SW 1271 (cell line): Measurements from ENCODE around the gene MAP3K7.
"Not testable (repeated sequence)": the region's sequence is repeated elsewhere in the genome, so short reads cannot be mapped to it uniquely, and the experiment has no call there.

Experiments used
- DNase-seq, 2 experiments: peaks; one replicate each; lab custom pipeline; 2025; lab: John Stamatoyannopoulos, UW

Gene MAP3K7

GRCh38 chr6:90578894-90579549, 7.8 kb downstream of the MAP3K7 start:
- no peak for DNase-seq

DNA sequence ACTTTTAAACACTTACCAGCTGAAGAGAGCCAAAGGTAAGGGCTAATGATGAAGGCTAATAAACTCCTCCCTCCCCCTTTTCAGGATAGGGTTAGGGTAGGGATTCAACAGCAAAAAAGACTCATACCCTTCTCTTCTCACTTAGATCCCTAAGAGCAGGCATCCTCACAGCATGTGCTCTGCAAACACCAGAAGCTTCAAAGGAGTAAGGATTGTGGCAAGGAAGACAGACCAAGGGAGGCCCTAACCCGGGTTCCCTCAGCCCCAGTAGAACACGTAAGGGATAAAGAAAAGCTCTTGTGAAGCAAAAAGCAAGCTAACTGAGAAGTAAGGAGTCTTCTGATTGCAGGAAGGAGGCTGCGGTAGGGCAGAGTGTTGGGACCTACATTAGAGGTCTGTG, 11.6 kb downstream of the MAP3K7 start:
- no peak for DNase-seq

DNA sequence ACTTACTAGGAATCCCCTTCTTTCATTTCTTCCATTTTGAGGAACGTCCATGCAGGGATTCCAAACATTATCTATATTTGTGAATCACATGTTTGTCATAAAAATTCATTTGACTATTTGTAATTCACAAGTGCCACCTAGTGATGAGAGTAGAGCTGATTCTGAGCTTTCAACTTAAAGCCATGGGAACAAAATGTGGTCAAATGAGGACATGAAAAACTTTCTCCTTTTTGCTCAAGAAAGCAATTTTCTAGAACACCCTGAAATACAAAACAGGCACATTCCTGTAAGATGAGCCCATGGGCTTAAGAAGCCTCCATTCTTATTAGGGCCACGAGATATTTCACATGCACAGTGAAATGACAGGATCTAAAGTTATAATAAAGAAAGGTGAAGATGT, 12.3 kb downstream of the MAP3K7 start:
- DNase-seq = no peak

DNA sequence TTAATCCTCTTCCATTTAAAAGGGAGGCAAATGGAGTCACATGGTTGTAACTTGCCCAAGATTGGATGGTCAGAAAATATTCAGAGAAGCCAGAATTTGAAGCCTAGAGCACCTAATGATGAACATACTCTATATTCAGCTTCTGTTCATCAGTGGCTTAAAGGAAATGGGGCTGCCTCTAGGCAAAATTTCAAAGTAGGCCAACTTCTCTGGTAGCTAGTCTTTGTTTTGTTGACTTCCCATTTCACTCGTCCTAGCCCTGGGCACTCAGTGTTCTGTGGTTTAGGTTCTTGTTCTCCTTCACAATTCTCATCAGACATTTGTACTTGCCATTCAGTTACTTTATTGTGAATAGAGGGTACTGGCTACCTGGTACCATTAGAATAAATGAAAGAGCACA, 13.2 kb downstream of the MAP3K7 start:
- DNase-seq = no peak

DNA sequence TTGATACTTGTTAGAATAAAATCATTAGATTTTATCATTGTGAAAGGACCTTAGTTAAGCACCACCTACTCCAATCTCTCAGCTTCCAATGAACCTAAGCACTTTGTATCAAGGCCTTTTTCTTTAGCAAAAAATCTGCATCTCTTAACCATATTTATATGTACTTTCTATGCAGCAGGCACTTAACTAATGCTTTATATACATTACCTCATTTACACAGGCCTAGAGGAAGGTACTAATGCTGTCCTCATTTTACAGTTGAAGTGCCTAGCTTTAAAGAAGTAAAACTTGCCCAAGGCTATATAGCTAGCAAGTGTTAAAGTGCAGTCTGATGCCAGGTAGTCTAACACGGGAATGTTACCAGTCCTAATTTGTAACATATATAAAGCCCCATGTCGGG, 14.0 kb downstream of the MAP3K7 start:
- no peak for DNase-seq

- DNase-seq = no peak
These were observed 17.6 kb downstream of the MAP3K7 start for GRCh38 chr6:90569223-90569622.

DNA sequence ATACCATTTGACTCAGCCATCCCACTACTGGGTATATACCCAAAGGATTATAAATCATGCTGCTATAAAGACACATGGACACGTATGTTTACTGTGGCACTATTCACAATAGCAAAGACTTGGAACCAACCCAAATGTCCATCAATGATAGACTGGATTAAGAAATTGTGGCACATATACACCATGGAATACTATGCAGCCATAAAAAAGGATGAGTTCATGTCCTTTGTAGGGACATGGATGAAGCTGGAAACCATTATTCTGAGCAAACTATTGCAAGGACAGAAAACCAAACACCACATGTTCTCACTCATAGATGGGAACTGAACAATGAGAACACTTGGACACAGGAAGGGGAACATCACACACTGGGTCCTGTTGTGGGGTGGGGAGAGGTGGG, 19.2 kb downstream of the MAP3K7 start:
- DNase-seq = not testable (repeated sequence)

DNA sequence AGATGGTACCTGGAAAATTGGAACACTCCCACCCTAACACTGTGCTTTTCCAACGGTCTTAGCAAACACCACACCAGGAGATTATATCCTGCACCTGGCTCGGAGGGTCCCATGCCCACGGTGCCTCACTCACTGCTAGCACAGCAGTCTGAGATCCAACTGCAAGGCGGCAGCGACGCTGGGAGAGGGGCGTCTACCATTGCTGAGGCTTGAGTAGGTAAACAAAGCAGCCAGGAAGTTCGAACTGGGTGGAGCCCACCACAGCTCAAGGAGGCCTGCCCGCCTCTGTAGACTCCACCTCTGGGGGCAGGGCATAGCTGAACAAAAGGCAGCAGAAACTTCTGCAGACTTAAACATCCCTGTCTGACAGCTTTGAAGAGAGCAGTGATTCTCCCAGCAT, 24.5 kb downstream of the MAP3K7 start:
- not testable (repeated sequence) for DNase-seq

DNA sequence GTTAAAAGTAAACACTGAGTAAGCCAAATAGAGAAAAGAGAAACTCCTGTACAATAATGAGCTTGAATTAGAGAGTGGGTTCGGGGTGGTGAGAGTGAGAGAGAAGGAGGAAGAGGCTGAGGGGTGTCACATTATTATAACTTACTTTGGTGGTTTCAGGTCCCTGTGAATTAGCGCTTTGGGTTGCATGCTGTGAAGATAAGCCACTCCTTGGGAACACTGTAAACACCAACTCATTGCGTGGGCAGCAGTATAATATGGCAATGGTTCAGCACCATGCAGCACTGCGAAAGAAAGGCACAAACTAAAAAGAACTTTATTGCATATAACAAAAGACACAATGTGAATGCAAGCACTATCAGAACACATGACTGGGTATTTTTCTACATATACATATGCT, 26.9 kb downstream of the MAP3K7 start:
- DNase-seq = no peak

- DNase-seq = no peak
These were observed 29.9 kb downstream of the MAP3K7 start for GRCh38 chr6:90557006-90557405.

- DNase-seq = no peak
These were observed 38.9 kb downstream of the MAP3K7 start for GRCh38 chr6:90547991-90548390.

- no peak for DNase-seq
These were observed 39.8 kb downstream of the MAP3K7 start for GRCh38 chr6:90547079-90547478.

GRCh38 chr6:90545448-90545847, 41.4 kb downstream of the MAP3K7 start:
- no peak for DNase-seq

DNA sequence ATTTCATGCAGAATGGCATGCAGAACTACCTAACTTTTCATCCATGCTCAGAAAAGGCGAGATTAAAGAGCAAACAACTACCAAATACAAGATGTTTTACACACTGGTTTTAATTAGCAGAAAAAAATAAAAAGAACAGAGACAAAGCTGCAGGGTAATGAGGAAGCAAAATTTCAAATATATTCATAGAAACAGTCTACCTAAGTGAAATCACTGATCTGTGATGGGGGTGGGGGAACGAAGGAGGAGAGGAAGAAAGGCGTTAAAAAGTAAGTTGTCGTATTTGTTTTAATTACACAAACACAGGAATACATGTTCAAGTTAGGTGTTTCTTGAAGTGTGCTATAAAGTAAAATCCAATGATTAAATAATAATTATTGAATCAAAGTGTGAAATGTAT, 42.1 kb downstream of the MAP3K7 start:
- no peak for DNase-seq

DNA sequence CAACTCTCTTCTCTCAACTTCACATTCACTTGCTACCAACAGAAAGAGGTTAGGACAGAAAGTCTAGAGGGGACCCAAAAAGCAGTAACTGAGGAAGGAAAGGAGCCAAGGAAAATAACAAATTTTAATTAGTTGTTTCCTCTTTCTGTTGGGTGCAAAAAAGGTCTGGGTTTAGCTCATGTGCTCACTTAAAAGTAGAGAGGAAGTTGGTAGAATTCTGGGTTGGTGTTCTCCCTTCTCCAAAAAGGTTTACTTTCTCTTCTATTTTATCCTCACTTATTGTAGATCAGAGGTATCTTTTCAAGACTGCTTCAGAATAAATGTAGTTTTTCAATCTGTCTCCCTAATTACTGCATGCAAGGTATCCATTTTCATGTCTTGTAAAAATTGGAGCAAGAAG, 42.8 kb downstream of the MAP3K7 start:
- no peak for DNase-seq

DNA sequence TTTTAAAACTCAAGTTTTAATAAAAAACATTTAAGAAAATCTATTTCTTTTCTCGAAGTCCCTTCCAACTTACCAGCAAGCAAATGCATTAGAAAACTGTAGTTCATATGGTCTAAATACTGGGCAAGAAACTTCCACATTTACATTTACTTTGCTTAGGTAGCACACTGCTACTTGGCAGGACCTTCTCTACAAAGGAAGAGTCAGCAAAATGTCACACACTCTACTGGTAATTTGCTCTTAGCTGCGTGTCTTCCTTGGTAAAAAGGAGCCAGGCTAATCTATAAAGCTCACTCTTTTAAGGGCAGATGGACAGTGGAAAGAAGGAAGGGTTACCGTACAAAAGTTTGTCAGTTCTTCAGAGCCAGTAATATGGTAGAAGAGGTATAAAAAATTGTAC, 45.7 kb downstream of the MAP3K7 start:
- no peak for DNase-seq

DNA sequence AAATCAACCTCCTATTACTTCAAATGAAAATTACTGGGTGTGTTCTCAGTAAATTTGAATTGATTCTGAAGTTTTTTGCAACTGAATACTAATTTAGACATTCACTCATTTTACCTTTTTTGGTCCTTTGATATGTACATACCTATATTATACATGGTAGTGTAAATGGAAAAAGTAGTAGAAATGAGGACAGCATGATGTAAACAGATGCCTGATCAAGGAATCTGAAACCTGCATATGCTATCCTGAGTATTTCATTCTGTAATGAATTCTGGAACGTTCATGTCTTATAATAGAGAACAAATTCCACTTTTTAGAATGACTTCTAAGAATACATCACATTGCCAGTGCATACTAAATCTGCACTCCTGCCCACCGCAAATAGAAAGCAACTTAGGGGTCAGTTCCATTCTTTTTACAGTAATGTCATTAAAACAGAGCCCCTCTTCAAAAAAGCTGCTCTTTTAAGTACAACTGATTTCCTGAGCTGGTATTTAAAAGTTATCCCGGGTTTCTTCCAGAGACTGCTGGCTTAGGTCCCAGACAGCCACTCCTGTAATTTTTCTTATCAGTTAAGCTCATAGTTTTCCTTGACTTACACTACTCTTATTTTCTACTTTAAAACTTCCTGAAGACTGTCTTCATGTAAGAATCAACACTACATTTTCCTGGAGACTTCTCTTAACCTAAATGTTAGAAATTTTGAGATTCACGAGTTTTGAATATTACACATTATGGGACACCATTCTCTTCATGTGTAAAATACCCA, 48.4 kb downstream of the MAP3K7 start:
- DNase-seq = no peak

GRCh38 chr6:90537723-90538258, 49.1 kb downstream of the MAP3K7 start:
- DNase-seq = no peak

GRCh38 chr6:90537027-90537426, 49.8 kb downstream of the MAP3K7 start:
- DNase-seq = no peak

DNA sequence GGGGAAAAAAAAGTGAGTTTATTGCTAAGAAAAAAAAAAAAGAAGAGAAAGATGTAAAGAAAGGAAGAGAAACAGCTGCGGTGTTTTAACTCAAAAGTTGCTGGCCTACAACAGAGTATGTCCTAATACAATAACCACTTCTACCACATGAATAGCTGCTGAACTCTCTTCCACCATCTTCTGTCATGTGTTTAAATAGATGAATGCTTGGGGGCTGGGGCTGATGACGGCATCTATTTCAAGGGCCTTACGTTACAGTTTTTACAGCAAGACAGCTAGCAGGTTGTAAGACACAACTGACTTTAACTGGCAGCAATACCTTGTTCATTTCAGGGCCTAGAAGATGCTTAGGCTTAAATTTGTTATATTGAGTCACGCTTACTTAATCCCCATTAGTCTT, 50.4 kb downstream of the MAP3K7 start:
- DNase-seq = no peak

DNA sequence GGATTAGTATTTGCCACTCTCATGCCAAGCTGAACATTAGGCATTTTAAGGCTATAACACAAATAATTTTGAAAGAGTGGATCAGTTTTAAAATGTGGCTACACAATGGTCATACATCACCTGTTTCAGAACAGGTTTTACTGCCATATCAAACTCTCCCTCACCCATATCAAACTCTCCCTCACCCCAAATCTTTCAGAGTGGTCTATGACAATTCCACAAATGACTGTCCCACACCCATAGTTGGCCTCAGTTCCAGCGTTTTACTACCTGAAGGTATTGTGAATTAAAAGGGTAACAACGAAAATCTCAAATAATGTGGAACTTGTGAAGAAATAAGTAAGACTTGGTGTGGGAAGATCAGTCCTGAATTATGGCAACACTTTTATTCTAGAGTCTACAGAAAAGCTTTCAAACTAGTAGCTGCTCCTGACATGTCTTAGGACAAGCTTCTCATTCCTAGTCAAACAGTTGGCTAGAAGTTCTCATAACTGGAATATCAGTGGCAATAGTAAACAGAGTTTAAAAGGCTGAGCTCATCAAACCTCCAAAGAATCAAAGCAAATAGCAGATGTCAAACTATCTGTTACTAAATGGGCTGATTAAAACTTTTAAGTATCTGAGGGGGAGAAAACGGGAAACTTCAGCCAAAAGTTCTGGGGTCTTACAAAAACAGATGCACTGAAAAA, 52.4 kb downstream of the MAP3K7 start:
- DNase-seq = no peak

DNA sequence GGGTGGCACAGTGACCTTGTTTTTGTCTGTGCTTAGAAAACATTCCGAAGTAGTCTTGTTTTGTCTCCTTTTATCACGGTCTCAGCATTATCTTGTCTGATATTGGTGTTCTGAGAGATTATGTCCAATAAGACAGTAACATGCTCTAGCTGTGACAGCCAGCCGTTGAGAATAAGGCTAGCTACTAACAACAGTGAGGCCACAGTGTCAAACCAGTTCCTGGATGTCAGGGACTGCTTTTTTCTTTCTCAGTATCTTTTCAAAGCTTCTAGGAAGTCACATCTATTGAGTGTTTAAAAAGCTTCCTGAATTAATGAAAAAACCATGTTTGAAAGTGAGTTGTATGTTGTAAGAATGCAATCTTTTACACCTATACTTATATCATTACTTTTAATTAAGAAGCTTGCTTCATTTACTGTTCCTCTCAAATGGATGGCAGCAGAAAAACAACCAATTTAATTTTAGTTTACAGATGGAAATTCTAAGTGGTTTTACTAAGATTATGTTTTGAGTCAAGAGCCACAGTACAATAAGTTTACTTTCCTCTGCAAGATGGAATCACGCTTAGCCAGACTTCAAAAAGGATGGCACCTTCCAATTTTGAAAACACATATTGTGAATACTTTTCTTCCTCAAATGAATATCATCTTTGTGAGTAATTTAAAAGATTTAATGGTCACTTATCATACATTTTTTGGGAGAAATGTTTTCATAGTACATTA, 53.1 kb downstream of the MAP3K7 start:
- no peak for DNase-seq
